GM12878 (cell line): ENCODE measurements around the gene TSHZ1. TPM values are rescaled to one million over a fixed set of nuclear protein-coding genes. Genes with fewer than 3 reads are reported as not detected.

Source experiments
- ATAC-seq: fragments of 200-7000 bp; cut with Tn5 transposase; 3 replicates; pipeline ENCODE4 v1.9.1; 2020; ENCODE audit warnings: mild to moderate bottlenecking, moderate library complexity
- BruUV-seq: library from RNA; stranded (reverse); fragments of 400-500 nt; replicated peaks from 2 replicates; lab custom pipeline; 2021; lab: Mats Ljungman, UMichigan
- CTCF ChIA-PET: fragments of 300-600 bp; sonication (Branson Sonifier 250); formaldehyde crosslinking; extraction: SDS; loops from one replicate; lab custom pipeline; 2021; ENCODE audit warnings: inconsistent platforms; lab: Yijun Ruan, JAX
- POLR2A ChIA-PET: fragments of 350-600 bp; formaldehyde crosslinking; extraction: SDS; loops from one replicate; lab custom pipeline; 2021; ENCODE audit warnings: inconsistent platforms; lab: Charles Lee
- RAD21 ChIA-PET: fragments of 300-600 bp; sonication (Branson Sonifier 250); formaldehyde crosslinking; loops from one replicate; lab custom pipeline; 2023; ENCODE audit warnings: antibody characterized with exemption; ENCODE audit not compliant: unreplicated experiment; lab: Charles Lee
- SMC1A ChIA-PET: fragments of 300-600 bp; sonication (Branson Sonifier 250); formaldehyde crosslinking; loops from one replicate; lab custom pipeline; 2023; ENCODE audit not compliant: unreplicated experiment, uncharacterized antibody; lab: Charles Lee
- DNase-seq: peaks from one replicate; pipeline ENCODE4 v3.0.0-alpha.2; 2011; ENCODE audit warnings: low read depth, low spot score
- FAIRE-seq: peaks from 3 replicates; lab custom pipeline; 2011; peaks lifted over from hg19 to GRCh38; lab: Jason Lieb, UNC
- H2AFZ ChIP-seq: 2 replicates; pipeline ENCODE4 v1.6.0; 2011; ENCODE audit warnings: low read depth, low read length, control low read depth; ENCODE audit not compliant: control insufficient read depth
- H3K27ac ChIP-seq: 2 replicates; pipeline ENCODE4 v1.5.1; 2011; ENCODE audit warnings: control low read depth; ENCODE audit not compliant: control insufficient read depth, insufficient read depth
- H3K27me3 ChIP-seq, 2 experiments: replicated peaks in 1 of 2; 2 replicates each; pipeline versions ENCODE4 v1.6.0 to v1.6.1; 2011; ENCODE audit warnings: low read length in 1 of 2; ENCODE audit not compliant: control insufficient read depth in 2 of 2, insufficient read depth in 2 of 2
- H3K36me3 ChIP-seq, 2 experiments: 2 replicates each; pipeline ENCODE4 v1.5.1; 2011; ENCODE audit warnings: low read length in 1 of 2; ENCODE audit not compliant: control insufficient read depth in 2 of 2, insufficient read depth in 2 of 2
- H3K4me1 ChIP-seq: 2 replicates; pipeline ENCODE4 v1.6.1; 2011; ENCODE audit warnings: mild to moderate bottlenecking, low read length, moderate library complexity, mixed read lengths; ENCODE audit not compliant: control insufficient read depth, insufficient read depth
- H3K4me2 ChIP-seq: 2 replicates; pipeline ENCODE4 v1.6.0; 2011; ENCODE audit warnings: control low read depth; ENCODE audit not compliant: control insufficient read depth, insufficient read depth
- H3K4me3 ChIP-seq: fragments of 200-600 bp; sonication (generic); 2 replicates; pipeline ENCODE4 v1.5.1; 2016
- H3K79me2 ChIP-seq: 2 replicates; pipeline ENCODE4 v1.6.0; 2011; ENCODE audit warnings: low read length; ENCODE audit not compliant: control insufficient read depth, insufficient read depth
- H3K9ac ChIP-seq: 2 replicates; pipeline ENCODE4 v1.8.0; 2011; ENCODE audit warnings: low read length, control low read depth, mixed read lengths; ENCODE audit not compliant: control insufficient read depth, insufficient read depth
- H3K9me3 ChIP-seq: replicated peaks from 3 replicates; pipeline ENCODE4 v1.5.1; 2011; ENCODE audit warnings: mild to moderate bottlenecking, low read length; ENCODE audit not compliant: control insufficient read depth, insufficient read depth
- H4K20me1 ChIP-seq: 2 replicates; pipeline ENCODE4 v1.6.0; 2011; ENCODE audit not compliant: control insufficient read depth, insufficient read depth
- CBX5 ChIP-seq: sonication (generic); IDR thresholded peaks from 2 replicates; pipeline ENCODE4 v1.6.1; 2016; ENCODE audit warnings: low read depth, moderate library complexity, mild to moderate bottlenecking, inconsistent platforms
- CHD2 ChIP-seq: IDR thresholded peaks from 2 replicates; pipeline ENCODE4 v1.6.1; 2011; ENCODE audit warnings: low read depth, low read length, improper control_type of control experiment, borderline replicate concordance
- CTCF ChIP-seq, 3 experiments: IDR thresholded peaks in 2 of 3; conservative IDR thresholded peaks in 1 of 3; 2 replicates each; pipeline ENCODE4 v1.5.1; 2011; ENCODE audit warnings: low read depth in 3 of 3, low read length in 3 of 3, mild to moderate bottlenecking in 3 of 3, control low read depth in 2 of 3, moderate library complexity in 2 of 3, inconsistent platforms in 1 of 3, mixed read lengths in 1 of 3; ENCODE audit not compliant: control insufficient read depth in 2 of 3, insufficient read depth in 1 of 3; ENCODE audit errors: extremely low read depth in 1 of 3
- ESRRA ChIP-seq: IDR thresholded peaks from 2 replicates; pipeline ENCODE4 v1.6.1; 2012; ENCODE audit warnings: mild to moderate bottlenecking, low read length, improper control_type of control experiment
- JUNB ChIP-seq: IDR thresholded peaks from 2 replicates; pipeline ENCODE4 v1.6.1; 2016; ENCODE audit warnings: antibody characterized with exemption, mild to moderate bottlenecking
- NFIC ChIP-seq: IDR thresholded peaks from 2 replicates; pipeline ENCODE4 v1.6.1; 2012; ENCODE audit warnings: low read depth, mild to moderate bottlenecking, inconsistent platforms, low read length, moderate library complexity
- NR2C1 ChIP-seq: fragments of 450-650 bp; IDR thresholded peaks from 2 replicates; pipeline ENCODE4 v1.6.1; 2017; ENCODE audit warnings: antibody characterized with exemption, mild to moderate bottlenecking, moderate library complexity
- NR2C2 ChIP-seq: IDR thresholded peaks from 2 replicates; pipeline ENCODE4 v1.6.1; 2011; ENCODE audit warnings: borderline replicate concordance, low read depth; ENCODE audit not compliant: control insufficient read depth, insufficient read length
- NR2F1 ChIP-seq: fragments of 450-650 bp; conservative IDR thresholded peaks from 2 replicates; pipeline ENCODE4 v1.6.1; 2017; ENCODE audit warnings: mild to moderate bottlenecking
- PKNOX1 ChIP-seq: fragments of 450-650 bp; IDR thresholded peaks from 2 replicates; pipeline ENCODE4 v1.6.1; 2016; ENCODE audit warnings: mild to moderate bottlenecking
- RAD21 ChIP-seq: IDR thresholded peaks from 2 replicates; pipeline ENCODE4 v1.6.1; 2011; ENCODE audit warnings: mild to moderate bottlenecking, low read depth, low read length, moderate library complexity; ENCODE audit not compliant: insufficient read depth
- RCOR1 ChIP-seq: conservative IDR thresholded peaks from 2 replicates; pipeline ENCODE4 v1.6.1; 2012; ENCODE audit warnings: low read depth, low read length, improper control_type of control experiment
- RELB ChIP-seq: fragments of 450-650 bp; IDR thresholded peaks from 2 replicates; pipeline ENCODE4 v1.6.1; 2017; ENCODE audit warnings: low read depth, mild to moderate bottlenecking, moderate library complexity
- SIX5 ChIP-seq: IDR thresholded peaks from 2 replicates; pipeline ENCODE4 v1.6.1; 2011; ENCODE audit warnings: mild to moderate bottlenecking, low read depth, low read length, moderate library complexity; ENCODE audit not compliant: severe bottlenecking
- STAT1 ChIP-seq: fragments of 450-650 bp; conservative IDR thresholded peaks from 2 replicates; pipeline ENCODE4 v1.6.1; 2014; ENCODE audit warnings: antibody characterized with exemption, mild to moderate bottlenecking
- TARDBP ChIP-seq: IDR thresholded peaks from 2 replicates; pipeline ENCODE4 v1.6.1; 2016; ENCODE audit warnings: borderline replicate concordance
- TBL1XR1 ChIP-seq: IDR thresholded peaks from 2 replicates; pipeline ENCODE4 v1.6.1; 2012; ENCODE audit warnings: low read depth, low read length, improper control_type of control experiment
- TCF7 ChIP-seq: IDR thresholded peaks from 2 replicates; pipeline ENCODE4 v1.6.1; 2014; ENCODE audit warnings: antibody characterized with exemption, borderline replicate concordance
- ZNF24 ChIP-seq: fragments of 450-650 bp; IDR thresholded peaks from 2 replicates; pipeline ENCODE4 v1.6.1; 2017; ENCODE audit warnings: antibody characterized with exemption, mild to moderate bottlenecking
- WGBS: methylation state at CpG from one replicate; pipeline ENCODE4 v1.1.6; 2016; ENCODE audit warnings: low lambda C conversion rate; ENCODE audit not compliant: insufficient replicate concordance, insufficient coverage; ENCODE audit errors: missing lambda C conversion rate; 5-methylcytosine and 5-hydroxymethylcytosine counted together
- in situ Hi-C: fragments of 300-500 bp; cut with MboI; formaldehyde crosslinking; loops from 9 replicates; pipeline ENCODE4 v1.14.3; 2018; ENCODE audit warnings: mixed read lengths
- intact Hi-C: fragments of 100-400 bp; cut with micrococcal nuclease; formaldehyde crosslinking; loops from one replicate; pipeline ENCODE4 v1.14.2; 2022; ENCODE audit not compliant: unreplicated experiment
- polyA plus RNA-seq, 11 experiments: library from polyadenylated mRNA; depleted of rRNA in 4 of 11; unstranded in 6 of 11; stranded (reverse) in 5 of 11; fragments of >200 nt; fragmentation: Nextera tagmentation in 4 of 11; fragmentation: Illumina TruSeq in 1 of 11; extraction: Ambion mirVana in 4 of 11; extraction: Trizol in 1 of 11; gene quantifications; 1 replicate in 1 of 11; 2 replicates in 10 of 11; pipeline versions ENCODE4 v1.2.1 to v1.2.3, GENCODE V29; 2011 to 2016; ENCODE audit warnings: inconsistent platforms in 2 of 11, missing spikeins in 2 of 11, low read depth in 1 of 11
- total RNA-seq, 4 experiments: library from RNA; depleted of rRNA in 3 of 4; stranded (reverse); fragments of >200 nt in 3 of 4; fragmentation: Illumina TruSeq in 1 of 4; extraction: Trizol in 1 of 4; gene quantifications; 2 replicates each; pipeline versions ENCODE4 v1.2.1 to v1.2.3, GENCODE V29; 2013 to 2021

Gene TSHZ1
- total and polyA plus RNA-seq, 10 of the 15 experiments (the other 5 are each of a cell fraction or from before 2014, with no cell fraction given), result 2.2 to 15.2 (median 5.1) TPM

GRCh38 chr18:75163736-75164135 lies 46.9 kb upstream of the TSHZ1 start (continued):
- TF ChIP-seq ZNF24 (no peak), NFIC (no peak), RAD21 (no peak)

GRCh38 chr18:75164479-75164878 lies 46.1 kb upstream of the TSHZ1 start:
- no TSS peak for BruUV-seq
- ATAC-seq (no peak), FAIRE-seq (no peak)
- Histone ChIP-seq H3K4me2 (no peak overlapping the region), H2AFZ (no peak overlapping the region), H3K4me3 (no peak overlapping the region), H3K79me2 (no peaks in the 10 kb centered on the region), H3K9ac (no peak overlapping the region), H3K9me3 (no peaks in the 10 kb centered on the region)
- CTCF ChIA-PET, result interaction anchor here (1.2 kb wide), 1 partner anchor 508 kb away, joined by 3 read pairs; no protein-coding TSS in a partner anchor
- in situ Hi-C loops, result no loop called here
- RAD21 ChIA-PET, result interaction anchor here (1.1 to 1.6 kb wide), 2 partner anchors 169 to 512 kb away, joined by 3 to 4 read pairs; no protein-coding TSS in a partner anchor
- intact Hi-C loops, result no loop called here
- SMC1A ChIA-PET, result interaction anchor here (0.9 to 1.9 kb wide), 2 partner anchors 9 to 262 kb away, joined by 3 to 5 read pairs; no protein-coding TSS in a partner anchor
- WGBS, result 58% methylated on average over 3 of the region's 3 CpGs
- TF ChIP-seq TARDBP (no peak), RELB (no peak), SIX5 (no peak), RCOR1 (no peak), CTCF (IDR thresholded peaks at IDR 0.05 in 2 of 3, conservative IDR thresholded peaks at IDR 0.05 in 1 of 3; ENCODE audit: control insufficient read depth in 2 of 3, extremely low read depth in 1 of 3, insufficient read depth in 1 of 3, low read depth in 3 of 3, low read length in 3 of 3) (no peak), PKNOX1 (no peak), ESRRA (no peak), CBX5 (no peak), TBL1XR1 (no peak), TCF7 (no peak), JUNB (no peak), NR2C2 (no peak), NFIC (no peak), STAT1 (no peak), NR2F1 (no peak), CHD2 (no peak), NR2C1 (no peak)
- TF ChIP-seq, all 136 proteins: peak for 0
- DNase-seq, result no peak
- H3K36me3 ChIP-seq, result no peaks in the 10 kb centered on the region
- POLR2A ChIA-PET, result no interaction called here
- H3K4me1 ChIP-seq, result no peaks in the 10 kb centered on the region
- no peak overlapping the region for H3K27ac ChIP-seq
- no peaks in the 10 kb centered on the region for H4K20me1 ChIP-seq
- no peaks in the 10 kb centered on the region; a peak in 1 of 4 replicates for H3K27me3 ChIP-seq
